ENCODE measurements around the gene CTNND2. TPM values are rescaled to one million over a fixed set of nuclear protein-coding genes. Genes with fewer than 3 reads are reported as not detected.

The CTNND2 gene
- total and polyA plus RNA-seq, 9 of the 15 experiments (the other 6 are each of a cell fraction or from before 2014, with no cell fraction given): 0.03 to 0.35 TPM; not detected in 7

DNA sequence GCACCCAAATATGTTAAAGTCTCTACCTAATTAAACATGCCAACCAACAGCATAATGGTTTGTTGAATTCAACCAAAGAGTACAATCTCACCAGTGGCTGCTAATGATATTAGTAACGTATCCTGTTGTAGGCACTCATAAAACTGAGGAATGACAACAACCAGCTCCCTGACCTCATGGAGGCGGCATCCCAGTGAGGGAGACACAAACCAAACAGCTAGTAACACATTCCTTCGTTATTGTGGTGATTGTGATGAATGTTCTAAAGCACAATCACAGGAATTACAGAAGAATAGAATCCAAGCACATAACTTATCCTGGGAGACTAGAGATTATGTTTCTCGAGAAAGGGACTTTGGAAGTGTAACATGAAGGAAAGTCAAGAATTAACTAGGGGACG lies 224.6 kb downstream of the CTNND2 start (continued):
- TF ChIP-seq, protein P1, sequence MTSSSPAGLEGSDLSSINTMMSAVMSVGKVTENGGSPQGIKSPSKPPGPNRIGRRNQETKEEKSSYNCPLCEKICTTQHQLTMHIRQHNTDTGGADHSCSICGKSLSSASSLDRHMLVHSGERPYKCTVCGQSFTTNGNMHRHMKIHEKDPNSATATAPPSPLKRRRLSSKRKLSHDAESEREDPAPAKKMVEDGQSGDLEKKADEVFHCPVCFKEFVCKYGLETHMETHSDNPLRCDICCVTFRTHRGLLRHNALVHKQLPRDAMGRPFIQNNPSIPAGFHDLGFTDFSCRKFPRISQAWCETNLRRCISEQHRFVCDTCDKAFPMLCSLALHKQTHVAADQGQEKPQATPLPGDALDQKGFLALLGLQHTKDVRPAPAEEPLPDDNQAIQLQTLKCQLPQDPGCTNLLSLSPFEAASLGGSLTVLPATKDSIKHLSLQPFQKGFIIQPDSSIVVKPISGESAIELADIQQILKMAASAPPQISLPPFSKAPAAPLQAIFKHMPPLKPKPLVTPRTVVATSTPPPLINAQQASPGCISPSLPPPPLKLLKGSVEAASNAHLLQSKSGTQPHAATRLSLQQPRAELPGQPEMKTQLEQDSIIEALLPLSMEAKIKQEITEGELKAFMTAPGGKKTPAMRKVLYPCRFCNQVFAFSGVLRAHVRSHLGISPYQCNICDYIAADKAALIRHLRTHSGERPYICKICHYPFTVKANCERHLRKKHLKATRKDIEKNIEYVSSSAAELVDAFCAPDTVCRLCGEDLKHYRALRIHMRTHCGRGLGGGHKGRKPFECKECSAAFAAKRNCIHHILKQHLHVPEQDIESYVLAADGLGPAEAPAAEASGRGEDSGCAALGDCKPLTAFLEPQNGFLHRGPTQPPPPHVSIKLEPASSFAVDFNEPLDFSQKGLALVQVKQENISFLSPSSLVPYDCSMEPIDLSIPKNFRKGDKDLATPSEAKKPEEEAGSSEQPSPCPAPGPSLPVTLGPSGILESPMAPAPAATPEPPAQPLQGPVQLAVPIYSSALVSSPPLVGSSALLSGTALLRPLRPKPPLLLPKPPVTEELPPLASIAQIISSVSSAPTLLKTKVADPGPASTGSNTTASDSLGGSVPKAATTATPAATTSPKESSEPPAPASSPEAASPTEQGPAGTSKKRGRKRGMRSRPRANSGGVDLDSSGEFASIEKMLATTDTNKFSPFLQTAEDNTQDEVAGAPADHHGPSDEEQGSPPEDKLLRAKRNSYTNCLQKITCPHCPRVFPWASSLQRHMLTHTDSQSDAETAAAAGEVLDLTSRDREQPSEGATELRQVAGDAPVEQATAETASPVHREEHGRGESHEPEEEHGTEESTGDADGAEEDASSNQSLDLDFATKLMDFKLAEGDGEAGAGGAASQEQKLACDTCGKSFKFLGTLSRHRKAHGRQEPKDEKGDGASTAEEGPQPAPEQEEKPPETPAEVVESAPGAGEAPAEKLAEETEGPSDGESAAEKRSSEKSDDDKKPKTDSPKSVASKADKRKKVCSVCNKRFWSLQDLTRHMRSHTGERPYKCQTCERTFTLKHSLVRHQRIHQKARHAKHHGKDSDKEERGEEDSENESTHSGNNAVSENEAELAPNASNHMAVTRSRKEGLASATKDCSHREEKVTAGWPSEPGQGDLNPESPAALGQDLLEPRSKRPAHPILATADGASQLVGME (CRISPR knock-in tag; IDR thresholded peaks at IDR 0.05): no peak
- TF ChIP-seq TARDBP (IDR thresholded peaks at IDR 0.05) (no peak), SMARCC2 (IDR thresholded peaks at IDR 0.05; ENCODE audit: low read depth) (no peak)
- TF ChIP-seq, protein P2, sequence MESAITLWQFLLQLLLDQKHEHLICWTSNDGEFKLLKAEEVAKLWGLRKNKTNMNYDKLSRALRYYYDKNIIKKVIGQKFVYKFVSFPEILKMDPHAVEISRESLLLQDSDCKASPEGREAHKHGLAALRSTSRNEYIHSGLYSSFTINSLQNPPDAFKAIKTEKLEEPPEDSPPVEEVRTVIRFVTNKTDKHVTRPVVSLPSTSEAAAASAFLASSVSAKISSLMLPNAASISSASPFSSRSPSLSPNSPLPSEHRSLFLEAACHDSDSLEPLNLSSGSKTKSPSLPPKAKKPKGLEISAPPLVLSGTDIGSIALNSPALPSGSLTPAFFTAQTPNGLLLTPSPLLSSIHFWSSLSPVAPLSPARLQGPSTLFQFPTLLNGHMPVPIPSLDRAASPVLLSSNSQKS (CRISPR knock-in tag; IDR thresholded peaks at IDR 0.05): no peak

DNA sequence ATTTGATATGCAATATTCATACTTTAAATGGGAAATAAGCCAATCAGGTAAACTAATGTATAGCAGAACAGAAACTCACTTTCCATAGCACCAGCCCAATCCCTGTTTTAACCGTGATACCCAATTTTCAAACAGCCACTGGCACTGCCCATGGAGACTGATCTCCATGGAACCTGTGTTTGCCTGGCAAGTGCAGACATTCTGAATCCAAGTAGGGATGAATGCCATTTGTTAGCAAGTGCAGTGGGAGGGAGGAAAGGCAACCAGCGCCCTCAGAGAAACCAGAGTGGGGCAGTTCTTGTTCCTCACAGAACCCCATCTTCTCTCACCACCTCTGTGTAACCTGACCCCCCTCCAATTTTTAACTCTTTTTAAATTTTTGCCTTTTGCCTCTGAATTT lies 229.1 kb downstream of the CTNND2 start:
- no peaks in the 10 kb centered on the region for H3K4me1 ChIP-seq (replicated peaks in 1 of 2; ENCODE audit: control insufficient read depth in 2 of 2, insufficient read depth in 2 of 2, low read length in 2 of 2)
- no peak overlapping the region for H3K4me3 ChIP-seq
- intact Hi-C loops (cut with micrococcal nuclease): no loop called here
- H3K9me1 ChIP-seq (ENCODE audit: control insufficient read depth, insufficient read depth, low read length): no peaks in the 10 kb centered on the region
- in situ Hi-C loops (cut with MboI): no loop called here
- WGBS (ENCODE audit: insufficient coverage, low coverage, missing lambda C conversion rate): 0% methylated on average over 2 of the region's 2 CpGs
- H3K9ac ChIP-seq (ENCODE audit: insufficient read depth in 1 of 2, low read depth in 2 of 2, low read length in 2 of 2): no peak overlapping the region
- TF ChIP-seq, protein P3, sequence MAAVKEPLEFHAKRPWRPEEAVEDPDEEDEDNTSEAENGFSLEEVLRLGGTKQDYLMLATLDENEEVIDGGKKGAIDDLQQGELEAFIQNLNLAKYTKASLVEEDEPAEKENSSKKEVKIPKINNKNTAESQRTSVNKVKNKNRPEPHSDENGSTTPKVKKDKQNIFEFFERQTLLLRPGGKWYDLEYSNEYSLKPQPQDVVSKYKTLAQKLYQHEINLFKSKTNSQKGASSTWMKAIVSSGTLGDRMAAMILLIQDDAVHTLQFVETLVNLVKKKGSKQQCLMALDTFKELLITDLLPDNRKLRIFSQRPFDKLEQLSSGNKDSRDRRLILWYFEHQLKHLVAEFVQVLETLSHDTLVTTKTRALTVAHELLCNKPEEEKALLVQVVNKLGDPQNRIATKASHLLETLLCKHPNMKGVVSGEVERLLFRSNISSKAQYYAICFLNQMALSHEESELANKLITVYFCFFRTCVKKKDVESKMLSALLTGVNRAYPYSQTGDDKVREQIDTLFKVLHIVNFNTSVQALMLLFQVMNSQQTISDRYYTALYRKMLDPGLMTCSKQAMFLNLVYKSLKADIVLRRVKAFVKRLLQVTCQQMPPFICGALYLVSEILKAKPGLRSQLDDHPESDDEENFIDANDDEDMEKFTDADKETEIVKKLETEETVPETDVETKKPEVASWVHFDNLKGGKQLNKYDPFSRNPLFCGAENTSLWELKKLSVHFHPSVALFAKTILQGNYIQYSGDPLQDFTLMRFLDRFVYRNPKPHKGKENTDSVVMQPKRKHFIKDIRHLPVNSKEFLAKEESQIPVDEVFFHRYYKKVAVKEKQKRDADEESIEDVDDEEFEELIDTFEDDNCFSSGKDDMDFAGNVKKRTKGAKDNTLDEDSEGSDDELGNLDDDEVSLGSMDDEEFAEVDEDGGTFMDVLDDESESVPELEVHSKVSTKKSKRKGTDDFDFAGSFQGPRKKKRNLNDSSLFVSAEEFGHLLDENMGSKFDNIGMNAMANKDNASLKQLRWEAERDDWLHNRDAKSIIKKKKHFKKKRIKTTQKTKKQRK (IDR thresholded peaks at IDR 0.05; ENCODE audit: borderline replicate concordance, low read depth, low read length): no peak
- TF ChIP-seq ZFPM2 (CRISPR knock-in tag; IDR thresholded peaks at IDR 0.05) (no peak), HDAC3 (IDR thresholded peaks at IDR 0.05; ENCODE audit: borderline replicate concordance, partially characterized antibody) (no peak)
- H3K36me3 ChIP-seq (ENCODE audit: control insufficient read depth, insufficient read depth, low read length): no peaks in the 10 kb centered on the region
- no TSS peak for BruUV-seq (replicated peaks)
- ChIA-PET CTCF (ENCODE audit: low intra/inter-chr PET ratio) (no interaction called here), POLR2A (no interaction called here)
- FAIRE-seq (no peak), ATAC-seq (no peak), DNase-seq (ENCODE audit: extremely low read depth in 1 of 4, low spot score in 3 of 4) (no peak)
- H3K27me3 ChIP-seq (ENCODE audit: control insufficient read depth in 2 of 2, insufficient read depth in 2 of 2, low read length in 2 of 2): no peaks in the 10 kb centered on the region
- peaks cover 2% of the 10 kb centered on the region; the same call in 1 of the 2 replicates for H3K9me3 ChIP-seq (replicated peaks; ENCODE audit: control insufficient read depth, insufficient read depth, low read depth, low read length)
- no peaks in the 10 kb centered on the region for H4K20me1 ChIP-seq (replicated peaks; ENCODE audit: control insufficient read depth, insufficient read depth, low read length)
- H3K79me2 ChIP-seq (ENCODE audit: control insufficient read depth, insufficient read depth, low read length): no peaks in the 10 kb centered on the region
- H3K4me2 ChIP-seq (ENCODE audit: insufficient read depth, low read length): no peak overlapping the region
- no peak overlapping the region for H3K27ac ChIP-seq (ENCODE audit: extremely low read depth, low read depth, low read length)
- H2AFZ ChIP-seq (ENCODE audit: low read depth, low read length): no peak overlapping the region

All from K562 (cell line).